LNCaP clone FGC (cell line): ENCODE results near the gene ZSCAN31.
"Not testable (repeated sequence)": the region's sequence is repeated elsewhere in the genome, so short reads cannot be mapped to it uniquely, and the experiment has no call there.

Source experiments
- DNase-seq: peaks from one replicate; pipeline ENCODE4 v3.0.0-alpha.2; 2011; ENCODE audit warnings: low read depth
- H3K4me3 ChIP-seq: 2 replicates; pipeline ENCODE4 v1.5.1; 2011; ENCODE audit warnings: mild to moderate bottlenecking, low read depth, low read length, control low read depth
- TF ChIP-seq, protein P1 (sequence below): IDR thresholded peaks from 2 replicates; pipeline ENCODE4 v1.5.1; 2012; ENCODE audit warnings: mild to moderate bottlenecking; ENCODE audit not compliant: control insufficient read depth, insufficient read depth; ENCODE audit errors: extremely low read depth

Gene ZSCAN31

DNA sequence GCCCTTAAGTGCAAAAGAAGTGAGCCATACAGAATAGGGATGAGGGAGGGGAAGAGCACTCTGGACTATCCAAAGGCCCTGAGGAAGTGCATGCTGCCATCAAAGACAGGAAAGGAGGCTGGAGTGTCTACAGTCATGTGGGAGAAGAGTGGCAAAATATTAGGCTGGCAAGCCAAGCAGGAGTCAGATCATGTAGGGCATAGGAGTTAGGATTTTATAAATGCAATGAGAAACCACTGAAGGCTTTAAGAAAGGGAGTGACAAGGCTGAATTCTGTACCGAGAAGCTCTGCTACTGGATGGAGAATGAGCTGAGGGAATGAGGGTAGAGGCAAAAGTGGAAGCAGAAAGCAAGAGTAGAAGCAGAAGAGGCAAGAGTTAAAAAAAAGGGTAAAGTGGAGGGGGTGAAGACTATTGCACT is 2.3 kb downstream of the ZSCAN31 start:
- TF ChIP-seq, protein P1, sequence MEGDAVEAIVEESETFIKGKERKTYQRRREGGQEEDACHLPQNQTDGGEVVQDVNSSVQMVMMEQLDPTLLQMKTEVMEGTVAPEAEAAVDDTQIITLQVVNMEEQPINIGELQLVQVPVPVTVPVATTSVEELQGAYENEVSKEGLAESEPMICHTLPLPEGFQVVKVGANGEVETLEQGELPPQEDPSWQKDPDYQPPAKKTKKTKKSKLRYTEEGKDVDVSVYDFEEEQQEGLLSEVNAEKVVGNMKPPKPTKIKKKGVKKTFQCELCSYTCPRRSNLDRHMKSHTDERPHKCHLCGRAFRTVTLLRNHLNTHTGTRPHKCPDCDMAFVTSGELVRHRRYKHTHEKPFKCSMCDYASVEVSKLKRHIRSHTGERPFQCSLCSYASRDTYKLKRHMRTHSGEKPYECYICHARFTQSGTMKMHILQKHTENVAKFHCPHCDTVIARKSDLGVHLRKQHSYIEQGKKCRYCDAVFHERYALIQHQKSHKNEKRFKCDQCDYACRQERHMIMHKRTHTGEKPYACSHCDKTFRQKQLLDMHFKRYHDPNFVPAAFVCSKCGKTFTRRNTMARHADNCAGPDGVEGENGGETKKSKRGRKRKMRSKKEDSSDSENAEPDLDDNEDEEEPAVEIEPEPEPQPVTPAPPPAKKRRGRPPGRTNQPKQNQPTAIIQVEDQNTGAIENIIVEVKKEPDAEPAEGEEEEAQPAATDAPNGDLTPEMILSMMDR = no peak
- H3K4me3 ChIP-seq = no peak overlapping the region
- DNase-seq = no peak

DNA sequence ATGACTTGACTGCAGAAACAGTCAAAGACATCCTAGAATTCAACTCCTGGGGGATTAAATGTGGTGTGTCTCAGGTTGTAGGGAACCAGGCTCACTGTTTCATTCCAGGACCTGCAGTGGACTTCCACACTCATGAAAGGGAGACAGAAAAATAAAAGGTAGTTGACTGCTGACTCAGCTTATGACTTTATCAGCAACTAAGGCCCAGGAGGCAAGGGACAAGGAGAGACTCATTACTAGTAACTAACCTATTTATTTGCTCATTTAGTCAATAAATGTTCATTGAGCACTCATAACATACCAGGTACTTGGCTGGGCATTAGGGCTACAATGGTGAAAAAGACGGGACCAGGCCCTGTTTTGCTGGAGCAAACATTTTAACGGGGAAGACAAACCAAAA is 2.9 kb downstream of the ZSCAN31 start:
- DNase-seq = no peak
- no peak overlapping the region for H3K4me3 ChIP-seq
- TF ChIP-seq, protein P1 = no peak

DNA sequence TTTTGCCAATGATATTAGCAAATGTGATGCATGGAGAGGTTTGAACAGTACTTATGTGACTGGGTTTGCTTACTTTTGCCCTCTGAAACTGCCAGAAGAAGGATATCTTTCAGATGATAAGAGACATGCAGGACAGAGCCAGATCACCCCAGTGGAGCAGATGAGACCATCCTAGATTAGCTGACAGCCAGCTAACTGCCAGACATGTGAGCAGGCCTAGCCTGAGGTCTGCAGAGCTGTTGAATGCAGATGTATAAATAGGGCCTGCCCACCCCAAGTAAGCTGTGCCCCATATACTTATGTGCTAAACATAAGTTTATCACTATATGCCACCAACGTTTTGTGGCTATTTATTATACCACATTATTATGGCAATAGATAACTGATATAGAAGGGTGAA is 5.9 kb downstream of the ZSCAN31 start:
- DNase-seq = no peak
- no peak overlapping the region for H3K4me3 ChIP-seq
- TF ChIP-seq, protein P1 = no peak

DNA sequence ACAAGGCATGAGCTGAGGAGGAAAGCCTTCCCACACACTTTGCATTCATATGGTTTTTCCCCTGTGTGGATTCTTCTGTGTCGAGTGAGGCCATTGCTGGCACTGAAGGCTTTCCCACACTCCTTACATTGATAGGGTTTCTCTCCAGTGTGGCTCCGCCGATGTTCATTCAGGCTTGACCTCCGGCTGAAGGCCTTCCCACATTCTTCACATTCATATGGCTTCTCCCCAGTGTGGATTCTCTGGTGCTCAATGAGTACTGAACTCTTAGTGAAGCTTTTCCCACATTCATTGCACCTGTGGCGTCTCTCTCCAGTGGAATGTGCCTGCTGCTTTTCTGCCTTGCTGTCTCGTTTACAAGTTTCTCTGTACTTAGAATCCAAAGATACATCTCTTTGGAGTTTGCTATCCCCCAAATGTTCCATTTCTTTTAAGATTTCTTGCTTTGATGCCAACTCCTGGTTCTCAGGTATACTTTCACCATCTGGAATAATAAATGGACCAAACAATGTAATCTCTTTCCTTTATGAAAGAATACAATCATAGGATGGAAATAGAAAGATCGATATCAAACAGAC is 9.5 kb downstream of the ZSCAN31 start:
- no peak for DNase-seq
- no peak overlapping the region for H3K4me3 ChIP-seq
- TF ChIP-seq, protein P1 = no peak

DNA sequence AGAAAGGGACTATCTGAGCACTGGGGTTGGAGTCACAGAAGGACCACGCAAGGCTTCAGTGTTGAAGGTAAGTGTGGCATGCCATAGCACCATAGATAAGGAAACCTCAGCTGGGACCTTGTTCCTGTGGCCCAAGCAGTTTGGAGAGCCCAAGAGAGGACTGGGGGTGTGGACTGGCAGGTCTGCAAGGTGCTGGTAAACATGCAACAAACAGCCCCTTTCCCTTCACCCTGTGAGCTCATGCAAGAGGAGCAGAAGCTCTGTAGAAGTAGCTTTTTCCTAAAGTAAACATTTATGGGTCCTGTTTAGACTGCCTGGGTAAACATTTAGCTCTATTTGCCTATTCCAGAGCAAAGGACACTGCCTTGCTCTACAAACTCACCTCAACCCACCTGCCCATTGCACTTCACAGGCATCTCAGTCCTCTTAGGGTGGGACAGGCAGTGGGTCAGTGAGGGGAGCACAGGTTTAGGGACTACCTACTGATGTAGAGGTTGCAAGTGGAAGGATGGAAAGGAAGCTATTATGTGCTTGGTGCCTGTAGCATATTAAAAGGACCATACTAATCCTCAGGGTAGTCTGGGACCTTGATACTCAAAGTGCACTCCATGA is 12.0 kb downstream of the ZSCAN31 start:
- DNase-seq = no peak
- H3K4me3 ChIP-seq = no peak overlapping the region
- TF ChIP-seq, protein P1 = no peak

DNA sequence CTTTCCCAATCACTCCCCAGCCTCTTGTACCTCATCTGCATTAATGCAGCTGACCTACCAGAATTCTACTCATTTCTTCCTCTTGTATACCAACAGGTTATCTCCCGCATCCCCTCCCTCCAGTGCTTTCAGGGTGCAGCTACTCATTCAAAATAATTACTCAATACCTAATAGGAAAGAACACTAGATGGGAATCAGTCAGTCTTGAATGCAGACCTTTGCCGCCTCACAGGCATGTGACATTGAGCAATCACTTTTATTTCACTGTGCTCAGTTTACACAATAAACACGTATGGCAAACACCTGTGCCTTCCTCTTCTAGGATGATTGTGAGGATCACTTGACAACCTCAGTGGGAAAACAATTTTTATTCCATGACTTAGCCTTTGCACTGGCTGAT is 13.3 kb downstream of the ZSCAN31 start:
- TF ChIP-seq, protein P1 = no peak
- DNase-seq = no peak
- no peak overlapping the region for H3K4me3 ChIP-seq

DNA sequence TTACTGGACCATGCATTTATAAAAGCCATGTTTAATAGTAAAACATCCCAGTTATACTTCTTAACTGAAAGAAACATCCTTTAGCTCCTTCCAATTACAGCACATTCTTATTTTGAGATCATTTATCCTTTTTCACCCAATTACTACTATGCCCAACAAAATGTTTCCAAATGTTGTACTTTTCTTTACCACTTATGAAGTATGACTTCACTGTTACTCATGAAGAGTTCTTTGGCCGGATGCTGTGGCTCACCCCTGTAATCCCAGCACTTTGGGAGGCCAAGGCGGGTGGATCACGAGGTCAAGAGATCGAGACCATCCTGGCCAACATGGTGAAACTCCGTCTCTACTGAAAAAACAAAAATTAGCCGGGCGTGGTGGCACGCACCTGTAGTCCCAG is 18.1 kb downstream of the ZSCAN31 start:
- H3K4me3 ChIP-seq, DNase-seq: not testable (repeated sequence)
